GM12875 (cell line): ENCODE measurements around the gene CABLES2.

Source experiments
- H3K4me3 ChIP-seq: one replicate; pipeline ENCODE4 v1.5.1; 2011; ENCODE audit warnings: low read depth, low read length, control low read depth
- TF ChIP-seq, protein P1 (sequence below): IDR thresholded peaks from 2 replicates; pipeline ENCODE4 v1.5.1; 2011; ENCODE audit warnings: low read depth, mild to moderate bottlenecking, control low read depth, inconsistent platforms, low read length, moderate library complexity, borderline replicate concordance; ENCODE audit not compliant: insufficient read depth

Gene CABLES2

DNA sequence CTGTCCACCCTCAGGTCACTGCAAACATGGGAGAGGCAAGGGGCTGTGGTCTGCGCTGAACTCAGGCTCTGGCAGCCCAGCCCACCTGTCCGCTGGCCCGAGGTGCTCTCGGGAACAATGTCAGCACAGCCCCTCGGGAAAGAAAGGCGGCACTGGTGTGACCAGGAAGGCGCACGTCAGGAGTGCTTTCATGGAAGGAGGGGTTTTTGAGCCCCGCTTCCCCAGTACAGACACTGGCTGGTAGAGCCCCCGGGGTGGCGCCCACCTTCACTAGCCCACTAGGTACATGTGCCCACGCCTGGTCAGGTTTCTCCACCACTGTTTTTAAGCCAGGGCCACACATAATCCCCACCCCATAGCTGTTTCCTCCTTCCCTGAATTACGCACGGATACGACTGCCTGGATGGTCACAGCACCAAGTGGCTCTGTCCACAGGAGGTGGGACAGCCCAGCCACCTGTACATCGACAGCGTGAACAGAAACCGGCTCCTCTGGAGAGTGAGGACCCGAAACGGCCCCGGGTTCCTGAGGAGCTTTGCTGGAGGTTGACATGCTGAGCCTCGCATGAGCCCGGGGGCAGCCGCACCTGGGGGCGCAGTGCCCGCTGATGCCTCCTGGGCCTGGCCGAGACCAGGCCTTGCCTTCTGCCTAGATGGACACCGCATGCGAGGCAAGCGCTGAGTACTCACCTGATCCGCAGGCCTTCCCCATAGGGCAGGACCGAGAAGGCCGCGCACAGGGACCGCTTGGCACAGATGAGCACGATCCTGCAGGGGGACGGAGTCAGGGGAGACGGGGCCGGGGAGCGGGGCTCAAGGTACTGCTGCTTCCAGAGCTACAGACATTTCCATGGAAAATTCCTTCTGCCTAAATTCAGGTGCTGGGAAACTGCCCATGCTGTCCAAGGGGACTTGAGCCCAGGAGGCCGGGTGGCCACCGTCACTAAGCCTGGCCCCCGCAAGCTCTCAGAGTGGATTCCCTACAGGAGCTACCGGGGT, 12.5 kb downstream of the CABLES2 start:
- TF ChIP-seq, protein P1, sequence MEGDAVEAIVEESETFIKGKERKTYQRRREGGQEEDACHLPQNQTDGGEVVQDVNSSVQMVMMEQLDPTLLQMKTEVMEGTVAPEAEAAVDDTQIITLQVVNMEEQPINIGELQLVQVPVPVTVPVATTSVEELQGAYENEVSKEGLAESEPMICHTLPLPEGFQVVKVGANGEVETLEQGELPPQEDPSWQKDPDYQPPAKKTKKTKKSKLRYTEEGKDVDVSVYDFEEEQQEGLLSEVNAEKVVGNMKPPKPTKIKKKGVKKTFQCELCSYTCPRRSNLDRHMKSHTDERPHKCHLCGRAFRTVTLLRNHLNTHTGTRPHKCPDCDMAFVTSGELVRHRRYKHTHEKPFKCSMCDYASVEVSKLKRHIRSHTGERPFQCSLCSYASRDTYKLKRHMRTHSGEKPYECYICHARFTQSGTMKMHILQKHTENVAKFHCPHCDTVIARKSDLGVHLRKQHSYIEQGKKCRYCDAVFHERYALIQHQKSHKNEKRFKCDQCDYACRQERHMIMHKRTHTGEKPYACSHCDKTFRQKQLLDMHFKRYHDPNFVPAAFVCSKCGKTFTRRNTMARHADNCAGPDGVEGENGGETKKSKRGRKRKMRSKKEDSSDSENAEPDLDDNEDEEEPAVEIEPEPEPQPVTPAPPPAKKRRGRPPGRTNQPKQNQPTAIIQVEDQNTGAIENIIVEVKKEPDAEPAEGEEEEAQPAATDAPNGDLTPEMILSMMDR: no peak
- H3K4me3 ChIP-seq: no peak overlapping the region

DNA sequence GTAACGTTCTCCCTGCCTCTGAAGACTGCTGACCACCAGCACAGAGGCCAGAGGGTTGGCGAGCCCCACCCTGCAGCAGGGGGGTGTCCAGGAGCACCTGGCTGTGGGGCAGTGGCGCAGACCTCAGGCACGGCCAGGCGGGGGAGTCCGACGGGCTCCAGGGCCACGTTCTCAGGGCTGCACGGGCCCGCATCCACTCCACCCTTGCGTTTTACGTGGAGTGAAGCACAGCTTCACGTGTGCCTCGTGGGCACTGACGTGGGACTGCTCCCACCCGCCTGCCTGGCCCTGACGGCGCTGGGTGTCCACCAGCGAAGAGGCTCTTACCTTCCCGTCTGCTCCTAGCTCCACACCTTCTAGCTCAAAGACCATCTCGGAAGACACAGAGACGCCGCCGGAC, 13.3 kb downstream of the CABLES2 start:
- H3K4me3 ChIP-seq: no peak overlapping the region
- TF ChIP-seq, protein P1: no peak

DNA sequence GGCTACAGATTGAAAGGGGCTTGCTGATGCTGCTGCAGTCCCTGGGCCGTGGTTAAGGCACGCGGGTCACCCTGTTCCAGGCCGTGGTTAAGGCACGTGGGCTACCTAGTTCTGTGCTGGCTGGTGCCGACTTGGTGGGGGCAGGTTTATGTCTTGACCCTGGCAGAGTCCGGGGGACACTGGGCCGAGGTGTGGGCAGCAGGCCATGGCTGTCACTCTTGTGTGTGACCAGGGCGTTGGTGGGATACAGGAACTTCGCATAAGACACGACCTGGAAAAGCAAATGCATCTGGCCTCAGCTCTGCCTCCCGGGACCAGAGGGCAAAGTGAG, 13.8 kb downstream of the CABLES2 start:
- TF ChIP-seq, protein P1: no peak
- no peak overlapping the region for H3K4me3 ChIP-seq

DNA sequence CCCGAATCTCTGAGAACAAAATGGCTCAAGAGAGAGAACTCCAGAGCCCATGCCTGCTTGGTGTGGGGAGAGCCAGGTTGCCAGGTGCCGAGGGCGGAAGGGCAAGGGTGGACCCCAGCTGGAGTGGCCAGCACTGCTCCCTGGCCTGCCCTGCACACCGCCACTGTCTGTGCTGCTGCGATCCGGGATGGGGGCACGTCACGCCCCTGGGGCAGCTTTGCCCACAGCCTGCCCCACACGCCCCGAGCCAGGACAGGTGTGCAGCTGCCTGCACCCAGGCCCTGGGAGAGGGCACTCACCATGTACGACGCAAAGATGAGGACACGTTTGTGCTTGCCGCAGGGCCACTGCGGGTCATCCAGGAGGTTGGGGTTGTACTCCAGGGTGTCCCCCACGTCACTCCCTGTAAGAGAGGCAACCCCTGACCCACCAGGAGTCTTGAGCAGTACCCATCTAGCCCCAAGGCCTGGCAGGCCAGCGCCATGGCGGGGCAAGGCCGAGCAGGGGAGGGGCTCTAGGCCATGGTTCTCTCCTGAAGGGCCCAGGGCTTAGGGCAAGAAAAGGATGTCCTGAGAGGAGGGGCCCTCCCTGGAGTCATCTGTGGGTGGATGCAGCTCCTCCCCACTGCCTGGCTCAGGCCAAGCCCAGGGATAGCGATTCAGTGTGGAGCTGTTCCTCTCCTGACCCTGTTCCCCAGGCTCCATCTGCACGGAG, 14.3 kb downstream of the CABLES2 start:
- TF ChIP-seq, protein P1: no peak
- no peak overlapping the region for H3K4me3 ChIP-seq

DNA sequence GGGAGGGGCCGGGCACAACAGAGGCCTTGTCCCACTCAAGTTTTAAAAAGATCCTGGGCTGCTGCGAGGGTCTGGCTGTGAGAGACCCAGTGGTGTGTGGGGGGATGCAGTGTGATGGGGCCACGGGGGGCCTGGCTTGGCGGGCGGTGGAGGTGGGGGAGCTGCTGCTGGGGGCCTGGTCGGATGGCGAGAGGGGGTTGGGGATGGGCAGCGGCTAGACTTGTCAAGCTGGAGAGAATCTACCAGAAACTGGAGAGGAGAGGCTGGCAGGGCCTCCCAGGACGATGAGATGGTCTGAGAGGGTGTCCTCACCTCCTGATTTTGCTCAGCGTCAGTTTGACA, 15.0 kb downstream of the CABLES2 start:
- TF ChIP-seq, protein P1: no peak
- no peak overlapping the region for H3K4me3 ChIP-seq

DNA sequence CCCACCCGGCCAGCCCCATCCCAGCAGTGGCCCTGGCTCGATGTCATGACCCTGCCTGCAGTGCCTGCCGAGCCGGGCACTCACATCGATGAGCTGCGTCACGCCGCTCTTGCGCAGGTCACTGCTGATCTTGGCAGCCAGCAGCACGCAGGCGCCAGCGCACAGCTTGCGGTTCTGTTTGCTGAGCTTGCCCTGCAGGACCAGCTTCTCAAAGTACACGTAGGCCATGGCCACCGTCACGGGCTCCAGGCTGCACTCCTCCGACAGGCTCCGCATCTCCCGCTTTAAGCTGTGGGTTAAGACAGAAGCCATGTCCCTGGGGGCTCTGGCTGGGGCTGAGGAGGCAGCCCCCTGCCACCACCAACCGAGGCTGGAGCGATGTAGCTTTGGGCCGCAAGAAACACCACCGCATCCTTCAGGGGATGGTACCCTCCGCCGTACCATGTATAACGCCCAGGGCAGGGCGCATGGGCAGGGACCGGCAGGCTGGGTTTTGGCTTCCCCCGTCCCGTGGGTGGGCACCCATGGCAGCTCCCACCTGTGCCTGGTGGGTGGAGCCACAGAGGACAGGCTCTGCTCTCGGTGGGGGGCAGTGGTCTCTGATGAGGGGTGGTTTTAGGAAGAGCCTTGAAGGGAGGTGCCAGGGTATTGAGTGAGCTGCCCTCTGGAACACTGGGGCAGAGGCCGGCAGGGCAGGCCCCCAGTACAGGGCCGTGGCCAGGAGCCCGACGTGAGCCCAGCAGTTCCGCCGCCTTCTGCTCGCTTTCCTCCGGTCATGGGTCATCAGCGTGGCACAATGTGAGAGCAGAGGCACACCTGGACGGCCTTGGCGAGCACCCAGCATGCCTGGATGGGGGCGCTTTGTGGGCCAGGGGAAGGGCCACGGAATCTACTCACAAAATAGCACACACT, 15.7 kb downstream of the CABLES2 start:
- TF ChIP-seq, protein P1: no peak
- H3K4me3 ChIP-seq: no peak overlapping the region
